NCI-H526 (cell line): ENCODE data around the gene TPX2.
A peak's percentile ranks its signal among the peaks of the same experiment; 100 is the strongest.

ENCODE experiments used
- DNase-seq, 2 experiments: peaks; one replicate each; lab custom pipeline; 2025; lab: John Stamatoyannopoulos, UW

The TPX2 gene

GRCh38 chr20:31833931-31834521 is 94.9 kb downstream of the TPX2 start:
- DNase-seq, result no peak

- no peak for DNase-seq
Observed at GRCh38 chr20:31835554-31835953, 96.5 kb downstream of the TPX2 start.

GRCh38 chr20:31835977-31836852 is 97.1 kb downstream of the TPX2 start:
- DNase-seq, result peak in 1 of 2 experiments; percentile 39

- no peak for DNase-seq
Observed at GRCh38 chr20:31836853-31837608, 97.9 kb downstream of the TPX2 start.

DNA sequence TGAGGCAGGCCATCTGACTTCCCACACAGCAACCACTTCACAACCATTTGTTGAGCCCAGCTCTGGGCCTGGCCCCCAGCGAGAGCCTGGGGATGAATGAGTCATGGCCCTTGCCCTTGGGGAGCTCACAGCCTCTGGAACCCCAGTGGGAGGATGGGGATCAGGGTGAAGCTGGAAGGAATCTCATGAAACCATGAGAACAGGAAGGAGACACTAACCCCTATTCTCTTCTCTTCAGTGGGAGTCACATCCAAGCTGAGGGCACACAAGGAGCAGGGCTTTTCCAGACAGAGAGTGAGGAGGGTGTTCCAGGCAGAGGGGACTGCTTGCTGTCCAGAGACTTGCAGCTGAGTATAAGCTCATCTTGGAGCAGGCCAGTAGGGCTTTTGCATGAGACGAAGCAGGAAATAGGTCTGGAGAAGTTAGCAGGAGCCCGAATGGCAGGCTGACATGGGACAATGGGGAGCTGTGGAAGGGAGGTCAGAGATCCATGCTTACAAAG is 98.9 kb downstream of the TPX2 start:
- no peak for DNase-seq

- no peak for DNase-seq
Observed at GRCh38 chr20:31838646-31839292, 99.7 kb downstream of the TPX2 start.

DNA sequence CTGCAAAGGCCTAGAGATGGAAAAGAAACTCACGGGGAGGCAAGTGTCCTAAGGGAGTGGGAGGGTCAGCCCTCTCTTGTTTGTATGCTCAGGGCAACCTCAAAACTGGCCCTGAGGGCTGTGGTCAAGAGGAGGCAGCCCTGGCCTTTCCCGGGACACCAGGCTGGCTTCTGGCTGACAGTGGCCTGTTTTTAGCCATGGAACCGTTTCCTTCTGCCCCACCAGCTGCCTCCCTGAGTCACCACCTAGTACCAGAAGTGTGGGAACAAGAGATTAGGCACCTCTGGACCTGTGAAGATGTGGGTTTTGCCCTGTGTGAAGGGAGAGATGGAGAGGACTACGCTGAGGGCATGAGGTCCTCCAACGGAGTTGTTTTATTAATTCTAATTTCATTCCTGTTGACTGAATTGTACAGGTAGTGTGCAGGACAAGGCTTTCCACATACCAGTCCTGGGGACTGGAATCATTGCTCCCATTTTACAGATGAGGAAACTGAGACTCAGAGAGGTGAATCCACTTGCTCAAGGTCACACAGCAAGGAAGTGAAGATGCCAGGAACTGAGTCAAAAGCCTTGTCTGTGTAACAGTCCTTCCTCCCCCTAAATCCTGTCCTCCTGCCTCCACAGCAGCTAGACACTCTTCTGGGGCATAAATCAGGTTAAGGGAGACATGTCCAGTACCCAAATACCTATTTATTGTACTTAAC is 100.8 kb downstream of the TPX2 start:
- no peak for DNase-seq

GRCh38 chr20:31840906-31841816 is 102.1 kb downstream of the TPX2 start:
- DNase-seq, result no peak

- no peak for DNase-seq
Observed at GRCh38 chr20:31841928-31842327, 102.8 kb downstream of the TPX2 start.

DNA sequence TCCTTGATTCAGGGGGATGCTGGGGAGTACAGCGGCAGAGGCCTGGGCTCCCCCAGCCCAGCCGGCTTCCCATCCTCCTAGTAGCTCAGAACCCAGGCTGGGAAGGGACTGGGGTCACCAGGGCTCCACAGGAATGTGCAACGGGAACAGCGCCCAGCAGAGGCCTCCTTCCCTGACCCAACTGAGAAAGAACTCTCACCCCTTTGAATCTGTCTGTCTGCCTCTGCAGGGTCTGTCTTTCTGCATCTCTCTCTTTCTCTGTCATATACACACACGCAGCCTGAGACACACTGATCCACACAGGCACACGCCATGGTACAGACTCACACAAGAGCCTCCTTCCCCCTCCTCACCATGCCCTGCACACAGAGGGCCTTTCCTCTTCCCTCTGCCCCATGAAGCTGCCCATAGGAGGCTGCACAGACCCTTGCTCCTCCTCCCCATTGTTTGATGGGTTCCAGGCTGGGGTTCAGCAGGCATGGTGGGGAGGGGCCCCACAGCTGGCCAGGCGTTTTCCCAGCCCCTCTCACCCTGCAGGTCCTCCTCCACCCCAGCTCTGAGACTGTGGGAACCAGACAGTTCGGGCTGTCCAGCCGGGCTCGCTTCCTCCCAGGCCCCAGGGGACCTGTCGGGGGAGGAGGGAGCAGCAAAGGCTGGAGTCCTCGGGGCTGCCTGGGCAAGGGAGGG is 103.5 kb downstream of the TPX2 start:
- DNase-seq, result peak in 1 of 2 experiments; percentile 25

GRCh38 chr20:31843288-31843687 is 104.2 kb downstream of the TPX2 start:
- DNase-seq, result no peak

DNA sequence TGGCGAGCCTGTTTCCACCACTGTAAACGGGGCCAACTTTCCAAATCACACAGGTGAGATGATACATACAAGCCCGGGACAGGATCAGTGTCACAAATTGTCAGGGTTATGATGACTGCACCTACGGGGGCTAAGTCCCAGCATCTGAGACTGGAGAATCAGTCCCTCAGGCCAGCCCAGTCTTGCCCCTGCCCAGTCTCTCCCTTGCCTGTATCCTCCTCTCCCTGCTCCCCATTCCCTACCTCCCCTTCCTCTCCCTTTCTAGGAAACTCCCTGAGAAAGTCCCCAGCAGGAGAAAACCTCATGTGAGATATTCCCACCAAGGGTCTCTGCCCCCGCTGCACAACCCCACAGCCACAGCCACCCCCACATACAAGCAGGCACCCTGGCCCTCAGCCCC is 104.8 kb downstream of the TPX2 start:
- no peak for DNase-seq

DNA sequence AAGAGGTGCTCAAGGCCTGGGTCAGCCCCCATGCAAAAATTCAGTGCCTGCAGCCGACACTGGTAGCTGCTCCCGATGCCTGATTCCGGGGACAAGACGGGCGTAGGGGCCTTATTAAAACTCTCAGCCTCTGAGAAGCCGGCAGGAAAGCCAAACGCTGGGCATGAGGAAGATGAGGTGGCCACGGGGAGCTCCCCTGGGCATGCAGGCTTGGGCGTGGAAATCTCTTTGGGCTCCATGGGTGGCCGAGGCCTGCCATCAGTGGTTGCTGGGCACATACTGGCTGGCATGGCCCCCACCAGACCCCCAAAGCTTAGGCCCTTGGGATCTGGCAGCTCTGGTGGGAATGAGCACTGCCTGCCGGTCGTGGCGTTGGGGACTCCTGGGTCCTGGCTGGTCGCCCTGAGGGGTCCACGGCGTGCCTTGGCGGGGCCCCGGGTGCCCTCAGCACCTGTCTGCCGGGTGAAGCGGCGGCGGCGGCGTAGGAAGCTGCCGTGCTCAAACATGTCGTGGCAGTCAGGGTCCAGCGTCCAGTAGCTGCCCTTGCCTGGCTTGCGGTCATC is 105.7 kb downstream of the TPX2 start:
- no peak for DNase-seq

DNA sequence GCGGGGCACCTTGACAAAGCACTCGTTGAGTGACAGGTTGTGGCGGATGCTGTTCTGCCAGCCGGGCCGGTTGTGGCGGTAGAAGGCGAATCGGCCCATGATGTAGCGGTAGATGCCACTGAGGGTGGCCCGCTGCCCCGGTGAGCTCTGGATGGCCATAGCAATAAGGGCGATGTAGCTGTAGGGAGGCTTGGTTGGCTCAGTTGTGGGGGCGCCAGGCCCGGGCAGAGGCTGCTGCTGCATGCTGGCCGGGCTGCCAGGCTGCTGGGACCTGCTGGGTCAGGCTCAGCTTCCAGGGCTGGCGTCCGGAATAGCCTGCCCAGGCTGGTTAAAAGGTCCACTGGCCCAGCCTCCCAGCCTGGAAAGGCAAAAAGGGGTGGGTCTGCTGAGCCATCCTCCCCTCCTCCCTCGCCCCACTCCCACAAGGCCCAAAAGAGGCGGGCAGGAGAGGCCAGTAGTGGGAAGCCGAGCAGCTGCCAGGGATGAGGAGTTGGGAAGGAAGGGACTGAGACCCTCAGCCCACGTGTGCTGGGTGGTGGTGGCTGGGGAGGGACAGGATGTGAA is 106.3 kb downstream of the TPX2 start, which contains the start of gene FOXS1:
TSS of gene FOXS1 (minus strand) at position 305 of the 564 bp plus-strand sequence. CDS start at position 243, 62 bp downstream.
- no peak for DNase-seq

DNA sequence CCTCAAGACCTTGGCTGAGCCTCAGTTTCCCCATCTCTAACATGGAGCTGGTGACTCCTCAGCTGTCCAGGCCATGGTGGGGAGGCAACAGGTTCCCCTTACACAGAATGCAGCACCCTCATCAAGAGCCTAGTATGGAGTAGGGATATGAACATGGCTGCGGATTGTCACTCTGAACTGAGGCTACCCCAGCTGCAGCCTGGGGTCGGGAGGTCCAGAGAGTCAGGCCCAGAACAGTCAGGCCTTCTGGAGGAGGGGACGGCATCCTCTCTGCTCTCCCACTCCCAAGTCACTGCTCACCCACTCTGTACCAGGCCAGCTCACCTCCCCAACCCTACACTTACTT is 107.7 kb downstream of the TPX2 start:
- DNase-seq, result no peak

DNA sequence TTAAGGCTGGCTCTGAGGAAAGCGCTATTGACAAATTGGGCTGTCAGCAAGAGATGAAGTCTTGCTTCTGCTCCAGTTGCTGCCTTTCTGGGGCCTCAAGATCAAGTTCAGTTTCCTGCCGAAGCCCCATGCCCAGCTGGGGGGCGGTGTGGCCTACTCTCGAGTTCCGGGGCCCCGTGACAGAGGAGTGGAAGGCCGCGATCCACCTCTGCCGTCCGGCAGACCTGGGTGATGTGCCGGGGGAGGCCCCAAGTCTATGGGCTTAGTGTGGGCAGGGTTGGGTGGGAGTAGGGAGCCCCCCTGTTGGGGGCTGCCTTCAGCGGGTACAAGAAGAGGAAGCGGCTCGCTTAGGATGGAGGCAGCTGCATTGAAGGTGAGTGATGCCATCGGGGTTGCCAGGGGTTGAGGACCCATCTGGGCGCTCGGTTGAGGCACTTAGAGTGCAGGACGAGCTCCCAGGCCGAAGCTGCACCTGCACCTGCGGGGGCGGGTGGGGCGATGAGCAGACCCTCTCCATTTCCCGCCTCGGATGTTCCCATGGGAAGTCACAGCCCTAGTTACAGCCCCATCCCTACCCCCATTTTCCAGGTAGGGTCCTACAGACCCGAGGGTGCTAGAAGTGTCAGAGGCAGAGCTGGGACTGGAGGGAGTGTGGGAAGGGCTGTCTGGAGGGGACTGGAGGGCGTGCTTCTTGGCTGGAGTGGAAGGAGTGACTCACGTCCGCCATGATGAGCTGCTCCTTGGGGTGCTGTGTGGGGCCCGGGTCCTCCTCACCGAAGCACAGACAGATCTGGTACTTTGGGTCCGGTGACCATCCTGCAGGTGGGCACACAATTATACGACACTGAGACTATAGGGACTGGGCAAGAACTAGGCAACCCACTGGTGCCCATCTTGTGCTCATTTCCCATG is 109.3 kb downstream of the TPX2 start:
- no peak for DNase-seq

GRCh38 chr20:31849306-31849930 is 110.3 kb downstream of the TPX2 start:
- DNase-seq, result peak; percentile 58 to 92
